ENCODE results near the gene TPP2.

Gene TPP2

GRCh38 chr13:102697929-102698648 lies 101.3 kb downstream of the TPP2 start:
- no peak overlapping the region for H3K9ac ChIP-seq (ENCODE audit: low read length)
- no peak overlapping the region for H3K27ac ChIP-seq (ENCODE audit: low read length)
- no peak overlapping the region for H3K4me3 ChIP-seq (ENCODE audit: low read length)
- H3F3A ChIP-seq (ENCODE audit: insufficient read depth, low read length) = no peaks in the 10 kb centered on the region
- no peak overlapping the region for H2AFZ ChIP-seq (ENCODE audit: low read length)
- no peak for DNase-seq
- no peaks in the 10 kb centered on the region for H3K9me3 ChIP-seq (replicated peaks; ENCODE audit: insufficient read depth, low read length)
- H3K4me2 ChIP-seq (ENCODE audit: low read depth, low read length) = no peak overlapping the region
- no peaks in the 10 kb centered on the region for H3K27me3 ChIP-seq (replicated peaks; ENCODE audit: insufficient read depth, low read length)
- H3K36me3 ChIP-seq (replicated peaks; ENCODE audit: insufficient read depth, low read length) = no peaks in the 10 kb centered on the region
- no peaks in the 10 kb centered on the region for H4K20me1 ChIP-seq (ENCODE audit: insufficient read depth, low read length)
- H3K79me2 ChIP-seq (ENCODE audit: low read length) = no peaks in the 10 kb centered on the region
- TF ChIP-seq CTCF (IDR thresholded peaks at IDR 0.05; ENCODE audit: low read length) (no peak), EZH2phosphoT487 (IDR thresholded peaks at IDR 0.05; ENCODE audit: low read length) (no peak), EZH2 (optimal IDR thresholded peaks at IDR 0.05; ENCODE audit: low read depth, low read length) (no peak)
- no peaks in the 10 kb centered on the region for H3K9me2 ChIP-seq (replicated peaks; ENCODE audit: insufficient read depth, low read length)
- H3K4me1 ChIP-seq (ENCODE audit: low read length) = no peaks in the 10 kb centered on the region

GRCh38 chr13:102698649-102698980 lies 101.8 kb downstream of the TPP2 start:
- Histone ChIP-seq H3K9me2 (replicated peaks; ENCODE audit: insufficient read depth, low read length) (no peaks in the 10 kb centered on the region), H3F3A (ENCODE audit: insufficient read depth, low read length) (no peaks in the 10 kb centered on the region), H4K20me1 (ENCODE audit: insufficient read depth, low read length) (no peaks in the 10 kb centered on the region), H3K9me3 (replicated peaks; ENCODE audit: insufficient read depth, low read length) (no peaks in the 10 kb centered on the region), H3K36me3 (replicated peaks; ENCODE audit: insufficient read depth, low read length) (no peaks in the 10 kb centered on the region), H3K4me2 (ENCODE audit: low read depth, low read length) (no peak overlapping the region), H3K27ac (ENCODE audit: low read length) (no peak overlapping the region), H3K9ac (ENCODE audit: low read length) (no peak overlapping the region), H2AFZ (ENCODE audit: low read length) (no peak overlapping the region), H3K4me3 (ENCODE audit: low read length) (no peak overlapping the region), H3K27me3 (replicated peaks; ENCODE audit: insufficient read depth, low read length) (no peaks in the 10 kb centered on the region), H3K79me2 (ENCODE audit: low read length) (no peaks in the 10 kb centered on the region), H3K4me1 (ENCODE audit: low read length) (no peaks in the 10 kb centered on the region)
- TF ChIP-seq EZH2phosphoT487 (IDR thresholded peaks at IDR 0.05; ENCODE audit: low read length) = no peak
- no peak for TF ChIP-seq EZH2 (optimal IDR thresholded peaks at IDR 0.05; ENCODE audit: low read depth, low read length)
- no peak for TF ChIP-seq CTCF (IDR thresholded peaks at IDR 0.05; ENCODE audit: low read length)
- DNase-seq = no peak

- DNase-seq = no peak
- H3K27ac ChIP-seq (ENCODE audit: low read length) = no peak overlapping the region
- no peak overlapping the region for H2AFZ ChIP-seq (ENCODE audit: low read length)
- H4K20me1 ChIP-seq (ENCODE audit: insufficient read depth, low read length) = no peaks in the 10 kb centered on the region
- H3K4me2 ChIP-seq (ENCODE audit: low read depth, low read length) = no peak overlapping the region
- no peaks in the 10 kb centered on the region for H3K27me3 ChIP-seq (replicated peaks; ENCODE audit: insufficient read depth, low read length)
- no peaks in the 10 kb centered on the region for H3K36me3 ChIP-seq (replicated peaks; ENCODE audit: insufficient read depth, low read length)
- no peaks in the 10 kb centered on the region for H3K4me1 ChIP-seq (ENCODE audit: low read length)
- H3K9ac ChIP-seq (ENCODE audit: low read length) = no peak overlapping the region
- TF ChIP-seq EZH2 (optimal IDR thresholded peaks at IDR 0.05; ENCODE audit: low read depth, low read length) (no peak), CTCF (IDR thresholded peaks at IDR 0.05; ENCODE audit: low read length) (no peak), EZH2phosphoT487 (IDR thresholded peaks at IDR 0.05; ENCODE audit: low read length) (no peak)
- H3F3A ChIP-seq (ENCODE audit: insufficient read depth, low read length) = no peaks in the 10 kb centered on the region
- H3K79me2 ChIP-seq (ENCODE audit: low read length) = no peaks in the 10 kb centered on the region
- no peaks in the 10 kb centered on the region for H3K9me3 ChIP-seq (replicated peaks; ENCODE audit: insufficient read depth, low read length)
- no peaks in the 10 kb centered on the region for H3K9me2 ChIP-seq (replicated peaks; ENCODE audit: insufficient read depth, low read length)
- H3K4me3 ChIP-seq (ENCODE audit: low read length) = no peak overlapping the region
Observed at GRCh38 chr13:102699504-102699903, 102.7 kb downstream of the TPP2 start.
